ENCODE results near the gene IRX5.

IRX5 gene

GRCh38 chr16:54947616-54948015 lies 17.0 kb downstream of the IRX5 start:
- no peak for DNase-seq (ENCODE audit: low read depth in 2 of 2)

- DNase-seq (ENCODE audit: low read depth in 2 of 2) = no peak
Observed at GRCh38 chr16:54952195-54952594, 21.5 kb downstream of the IRX5 start.

- DNase-seq (ENCODE audit: low read depth in 2 of 2) = no peak
Observed at GRCh38 chr16:54953461-54953860, 22.8 kb downstream of the IRX5 start.

GRCh38 chr16:54954220-54954619 lies 23.6 kb downstream of the IRX5 start:
- DNase-seq (ENCODE audit: low read depth in 2 of 2) = no peak

GRCh38 chr16:54955757-54956156 lies 25.1 kb downstream of the IRX5 start:
- DNase-seq (ENCODE audit: low read depth in 2 of 2) = no peak

GRCh38 chr16:54957403-54958166 lies 26.9 kb downstream of the IRX5 start:
- DNase-seq (ENCODE audit: low read depth in 2 of 2) = no peak

- no peak for DNase-seq (ENCODE audit: low read depth in 2 of 2)
Observed at GRCh38 chr16:54962045-54962444, 31.4 kb downstream of the IRX5 start.

GRCh38 chr16:54964239-54964638 lies 33.6 kb downstream of the IRX5 start:
- DNase-seq (ENCODE audit: low read depth in 2 of 2) = no peak

GRCh38 chr16:54965464-54965863 lies 34.8 kb downstream of the IRX5 start:
- no peak for DNase-seq (ENCODE audit: low read depth in 2 of 2)

- DNase-seq (ENCODE audit: low read depth in 2 of 2) = no peak
Observed at GRCh38 chr16:54968011-54968410, 37.3 kb downstream of the IRX5 start.

- DNase-seq (ENCODE audit: low read depth in 2 of 2) = no peak
Observed at GRCh38 chr16:54968784-54969183, 38.1 kb downstream of the IRX5 start.

GRCh38 chr16:54970016-54970415 lies 39.4 kb downstream of the IRX5 start:
- no peak for DNase-seq (ENCODE audit: low read depth in 2 of 2)

GRCh38 chr16:54974367-54974766 lies 43.7 kb downstream of the IRX5 start:
- DNase-seq (ENCODE audit: low read depth in 2 of 2) = no peak

- DNase-seq (ENCODE audit: low read depth in 2 of 2) = no peak
Observed at GRCh38 chr16:54976651-54977200, 46.1 kb downstream of the IRX5 start.

GRCh38 chr16:54977211-54977610 lies 46.5 kb downstream of the IRX5 start:
- no peak for DNase-seq (ENCODE audit: low read depth in 2 of 2)

GRCh38 chr16:54980821-54981220 lies 50.2 kb downstream of the IRX5 start:
- no peak for DNase-seq (ENCODE audit: low read depth in 2 of 2)

Data from stimulated activated CD8-positive, alpha-beta memory T cell treated with anti-CD3 and anti-CD28 coated beads, Interleukin-2, amount 100 ng/mL, for 1 hour (primary cell).